ENCODE results near the gene SV2C.

Gene SV2C

DNA sequence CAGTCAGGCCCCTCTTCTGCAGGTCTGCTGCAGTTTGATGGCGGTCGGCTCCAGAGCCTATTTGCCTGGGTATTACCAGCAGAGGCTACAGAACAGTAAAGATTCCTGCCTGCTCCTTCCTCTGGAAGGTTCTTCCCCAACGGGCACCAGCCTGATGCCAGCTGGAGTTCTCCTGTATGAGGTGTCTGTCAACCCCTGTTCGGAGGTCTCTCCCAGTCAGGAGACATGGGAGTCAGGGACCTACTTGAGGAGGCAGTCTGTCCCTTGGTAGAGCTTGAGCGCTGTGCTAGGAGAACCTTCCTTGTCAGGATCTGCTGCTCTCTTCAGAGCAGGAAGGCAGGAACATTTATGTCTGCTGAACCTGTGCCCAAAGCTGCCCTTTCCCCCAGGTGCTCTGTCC lies 181.5 kb downstream of the SV2C start:
- TF ChIP-seq EZH2phosphoT487 (conservative IDR thresholded peaks at IDR 0.05; ENCODE audit: low read length) = no peak
- TF ChIP-seq, protein P1, sequence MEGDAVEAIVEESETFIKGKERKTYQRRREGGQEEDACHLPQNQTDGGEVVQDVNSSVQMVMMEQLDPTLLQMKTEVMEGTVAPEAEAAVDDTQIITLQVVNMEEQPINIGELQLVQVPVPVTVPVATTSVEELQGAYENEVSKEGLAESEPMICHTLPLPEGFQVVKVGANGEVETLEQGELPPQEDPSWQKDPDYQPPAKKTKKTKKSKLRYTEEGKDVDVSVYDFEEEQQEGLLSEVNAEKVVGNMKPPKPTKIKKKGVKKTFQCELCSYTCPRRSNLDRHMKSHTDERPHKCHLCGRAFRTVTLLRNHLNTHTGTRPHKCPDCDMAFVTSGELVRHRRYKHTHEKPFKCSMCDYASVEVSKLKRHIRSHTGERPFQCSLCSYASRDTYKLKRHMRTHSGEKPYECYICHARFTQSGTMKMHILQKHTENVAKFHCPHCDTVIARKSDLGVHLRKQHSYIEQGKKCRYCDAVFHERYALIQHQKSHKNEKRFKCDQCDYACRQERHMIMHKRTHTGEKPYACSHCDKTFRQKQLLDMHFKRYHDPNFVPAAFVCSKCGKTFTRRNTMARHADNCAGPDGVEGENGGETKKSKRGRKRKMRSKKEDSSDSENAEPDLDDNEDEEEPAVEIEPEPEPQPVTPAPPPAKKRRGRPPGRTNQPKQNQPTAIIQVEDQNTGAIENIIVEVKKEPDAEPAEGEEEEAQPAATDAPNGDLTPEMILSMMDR (IDR thresholded peaks at IDR 0.05; ENCODE audit: insufficient read depth, low read length, poor library complexity, severe bottlenecking) = no peak

DNA sequence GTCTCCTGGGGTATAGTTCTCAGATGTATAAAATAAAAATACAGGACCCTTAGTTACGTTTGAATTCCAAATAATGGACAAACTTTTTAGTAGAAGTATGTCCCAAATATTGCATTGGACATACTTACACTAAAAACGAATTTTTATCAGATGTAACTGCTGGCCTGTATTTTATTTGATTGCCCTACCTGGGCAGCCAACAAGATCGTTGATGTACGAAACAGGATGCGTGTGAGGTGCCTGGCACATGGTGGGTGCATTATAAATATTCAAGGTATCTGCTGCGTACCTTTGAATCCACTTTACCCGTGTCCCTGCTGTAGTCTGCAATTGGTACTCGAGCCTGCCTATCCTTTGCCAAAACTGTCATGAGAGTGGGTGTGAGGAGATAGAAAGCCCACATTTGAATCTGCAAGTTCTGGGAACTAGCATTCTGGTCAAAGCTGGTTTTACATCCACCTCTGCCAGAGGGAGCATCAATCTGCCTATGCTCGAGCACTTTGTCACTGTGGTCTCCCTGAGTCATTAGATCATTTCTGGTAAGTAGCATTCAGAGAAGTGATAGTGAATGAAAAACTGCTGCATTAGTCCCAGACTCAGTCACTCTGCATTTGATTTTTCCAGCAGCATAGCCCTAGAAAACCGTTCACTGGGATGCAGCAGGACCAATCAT lies 186.2 kb downstream of the SV2C start:
- no peaks in the 10 kb centered on the region for H3K9me3 ChIP-seq (ENCODE audit: insufficient read depth, low read length)
- H3K27me3 ChIP-seq (ENCODE audit: low read length) = no peaks in the 10 kb centered on the region
- H2AFZ ChIP-seq (ENCODE audit: low read depth, low read length, severe bottlenecking) = no peak overlapping the region
- H3K4me3 ChIP-seq (ENCODE audit: insufficient read depth, low read length, poor library complexity, severe bottlenecking) = no peak overlapping the region
- no peaks in the 10 kb centered on the region for H3F3A ChIP-seq (ENCODE audit: insufficient read depth)
- TF ChIP-seq, protein P1 (IDR thresholded peaks at IDR 0.05; ENCODE audit: insufficient read depth, low read length, poor library complexity, severe bottlenecking) = no peak
- no peak for TF ChIP-seq EZH2phosphoT487 (conservative IDR thresholded peaks at IDR 0.05; ENCODE audit: low read length)
- no peak overlapping the region for H3K9ac ChIP-seq (ENCODE audit: low read length)
- no peaks in the 10 kb centered on the region for H3K9me2 ChIP-seq (replicated peaks; ENCODE audit: insufficient read depth, low read length)
- H3K36me3 ChIP-seq (ENCODE audit: low read length) = no peaks in the 10 kb centered on the region
- H4K20me1 ChIP-seq (ENCODE audit: low read depth, low read length) = no peaks in the 10 kb centered on the region
- H3K4me2 ChIP-seq (ENCODE audit: low read depth, low read length, poor library complexity, severe bottlenecking) = no peak overlapping the region
- H3K79me2 ChIP-seq (ENCODE audit: insufficient read depth, low read length) = no peaks in the 10 kb centered on the region
- no peak overlapping the region for H3K27ac ChIP-seq (ENCODE audit: low read depth, low read length)

More for the DNA sequence above, 181.5 kb downstream of the SV2C start:
- Histone ChIP-seq H3K9ac (ENCODE audit: low read length) (no peak overlapping the region), H3K9me2 (replicated peaks; ENCODE audit: insufficient read depth, low read length) (no peaks in the 10 kb centered on the region), H3K4me3 (ENCODE audit: insufficient read depth, low read length, poor library complexity, severe bottlenecking) (no peak overlapping the region), H3K9me3 (ENCODE audit: insufficient read depth, low read length) (no peaks in the 10 kb centered on the region), H3K27ac (ENCODE audit: low read depth, low read length) (no peak overlapping the region), H4K20me1 (ENCODE audit: low read depth, low read length) (no peaks in the 10 kb centered on the region), H3K36me3 (ENCODE audit: low read length) (no peaks in the 10 kb centered on the region), H3K79me2 (ENCODE audit: insufficient read depth, low read length) (no peaks in the 10 kb centered on the region), H3K27me3 (ENCODE audit: low read length) (no peaks in the 10 kb centered on the region), H3K4me2 (ENCODE audit: low read depth, low read length, poor library complexity, severe bottlenecking) (no peak overlapping the region), H2AFZ (ENCODE audit: low read depth, low read length, severe bottlenecking) (no peak overlapping the region), H3F3A (ENCODE audit: insufficient read depth) (no peaks in the 10 kb centered on the region)

DNA sequence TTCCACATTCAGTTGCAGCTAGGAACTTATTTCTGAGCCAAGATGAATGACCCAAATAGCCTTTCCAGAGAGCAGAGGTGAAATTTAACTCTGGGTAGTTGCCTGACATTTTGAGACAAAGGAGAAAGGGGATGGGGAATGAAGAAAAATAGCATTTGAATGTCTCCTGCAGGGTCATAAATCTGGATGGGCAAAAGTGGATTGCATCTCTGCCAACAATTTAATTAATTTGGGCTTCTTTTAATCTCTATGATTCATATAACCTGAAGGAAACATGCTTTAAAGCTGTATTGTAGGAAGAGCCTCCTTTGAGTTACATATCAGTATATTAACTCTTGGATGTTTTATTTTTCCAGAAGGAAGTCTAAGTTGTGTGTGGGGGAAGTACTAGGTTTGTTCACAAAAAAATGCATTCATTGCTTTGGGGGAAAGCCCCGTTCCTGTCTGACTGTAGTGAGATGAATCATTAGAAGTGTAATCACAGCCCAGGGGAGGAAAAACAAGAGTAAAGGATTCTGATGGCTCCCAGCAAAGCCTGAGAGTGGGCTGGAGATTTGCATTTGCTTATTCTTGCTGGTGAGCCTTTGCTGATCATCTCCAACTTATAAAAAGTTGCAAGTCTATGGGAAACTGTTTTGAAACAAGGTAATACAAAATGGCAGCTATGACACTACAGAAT lies 186.9 kb downstream of the SV2C start:
- no peaks in the 10 kb centered on the region for H3K27me3 ChIP-seq (ENCODE audit: low read length)
- no peaks in the 10 kb centered on the region for H3K9me2 ChIP-seq (replicated peaks; ENCODE audit: insufficient read depth, low read length)
- H3K9me3 ChIP-seq (ENCODE audit: insufficient read depth, low read length) = no peaks in the 10 kb centered on the region
- no peaks in the 10 kb centered on the region for H4K20me1 ChIP-seq (ENCODE audit: low read depth, low read length)
- H3K4me3 ChIP-seq (ENCODE audit: insufficient read depth, low read length, poor library complexity, severe bottlenecking) = no peak overlapping the region
- H3K36me3 ChIP-seq (ENCODE audit: low read length) = no peaks in the 10 kb centered on the region
- no peaks in the 10 kb centered on the region for H3K79me2 ChIP-seq (ENCODE audit: insufficient read depth, low read length)
- H3K4me2 ChIP-seq (ENCODE audit: low read depth, low read length, poor library complexity, severe bottlenecking) = no peak overlapping the region
- no peaks in the 10 kb centered on the region for H3F3A ChIP-seq (ENCODE audit: insufficient read depth)
- H3K9ac ChIP-seq (ENCODE audit: low read length) = no peak overlapping the region
- TF ChIP-seq, protein P1 (IDR thresholded peaks at IDR 0.05; ENCODE audit: insufficient read depth, low read length, poor library complexity, severe bottlenecking) = no peak
- H2AFZ ChIP-seq (ENCODE audit: low read depth, low read length, severe bottlenecking) = no peak overlapping the region
- no peak overlapping the region for H3K27ac ChIP-seq (ENCODE audit: low read depth, low read length)

All from SU-DHL-6 (cell line).